Nephron (organoid): ENCODE results near the gene PCDHGA3.

Experiments used
- H3K27ac Mint-ChIP-seq, 3 experiments: 2 replicates each; pipeline ENCODE4 v1.8.0; 2020; ENCODE audit warnings: mixed read lengths in 3 of 3, mild to moderate bottlenecking in 2 of 3, moderate library complexity in 1 of 3
- H3K27me3 Mint-ChIP-seq: 2 replicates; pipeline ENCODE4 v1.8.0; 2021; ENCODE audit warnings: low read depth, mild to moderate bottlenecking, moderate library complexity, mixed read lengths
- H3K36me3 Mint-ChIP-seq: 2 replicates; pipeline ENCODE4 v1.8.0; 2020; ENCODE audit warnings: low read depth, mixed read lengths
- H3K4me1 Mint-ChIP-seq: 2 replicates; pipeline ENCODE4 v1.8.0; 2020; ENCODE audit warnings: mixed read lengths
- H3K4me3 Mint-ChIP-seq, 3 experiments: 2 replicates each; pipeline ENCODE4 v1.8.0; 2020; ENCODE audit warnings: mild to moderate bottlenecking in 3 of 3, mixed read lengths in 3 of 3, moderate library complexity in 2 of 3
- H3K9me3 Mint-ChIP-seq: 2 replicates; pipeline ENCODE4 v1.8.0; 2020; ENCODE audit warnings: mixed read lengths
- CTCF ChIP-seq, 3 experiments: fragments of 200-600 bp; sonication (generic); IDR thresholded peaks; one replicate each; pipeline ENCODE4 v1.5.0; 2021; ENCODE audit warnings: antibody characterized with exemption in 3 of 3; ENCODE audit not compliant: unreplicated experiment in 3 of 3

PCDHGA3 gene

DNA sequence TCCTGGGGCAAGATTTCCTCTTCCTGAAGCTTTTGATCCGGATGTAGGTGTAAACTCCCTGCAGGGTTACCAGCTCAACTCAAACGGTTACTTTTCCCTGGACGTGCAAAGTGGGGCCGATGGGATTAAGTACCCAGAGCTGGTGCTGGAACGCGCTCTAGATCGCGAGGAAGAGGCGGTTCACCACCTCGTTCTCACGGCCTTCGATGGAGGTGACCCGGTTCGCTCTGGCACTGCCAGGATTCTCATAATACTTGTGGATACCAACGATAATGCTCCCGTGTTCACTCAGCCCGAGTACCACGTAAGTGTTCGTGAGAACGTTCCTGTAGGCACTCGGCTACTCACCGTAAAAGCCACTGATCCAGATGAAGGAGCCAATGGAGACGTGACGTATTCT is 12.0 kb downstream of the PCDHGA3 start:
- H3K9me3 Mint-ChIP-seq = peaks cover 54% of the 10 kb centered on the region
- peaks cover 35% of the 10 kb centered on the region for H3K36me3 Mint-ChIP-seq
- peaks cover 4% of the 10 kb centered on the region for H3K27me3 Mint-ChIP-seq

DNA sequence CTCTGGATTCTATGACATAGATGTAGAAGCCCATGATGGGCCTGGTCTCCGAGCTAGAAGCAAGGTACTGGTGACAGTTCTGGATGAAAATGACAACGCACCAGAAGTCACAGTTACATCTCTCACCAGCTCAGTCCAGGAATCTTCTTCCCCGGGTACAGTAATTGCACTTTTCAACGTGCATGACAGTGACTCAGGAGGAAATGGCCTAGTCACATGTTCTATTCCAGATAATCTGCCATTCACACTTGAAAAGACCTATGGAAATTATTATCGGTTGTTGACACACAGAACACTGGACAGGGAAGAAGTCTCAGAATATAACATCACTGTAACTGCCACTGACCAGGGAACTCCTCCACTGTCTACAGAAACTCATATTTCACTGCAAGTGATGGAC is 12.5 kb downstream of the PCDHGA3 start:
- TF ChIP-seq CTCF (IDR thresholded peaks at IDR 0.05; ENCODE audit: unreplicated experiment in 3 of 3) = no peak
- H3K4me1 Mint-ChIP-seq = no peaks in the 10 kb centered on the region
- peaks cover 40% of the 10 kb centered on the region for H3K36me3 Mint-ChIP-seq
- H3K9me3 Mint-ChIP-seq = peaks cover 58% of the 10 kb centered on the region
- H3K27me3 Mint-ChIP-seq = peaks cover 4% of the 10 kb centered on the region
- no peak overlapping the region for H3K4me3 Mint-ChIP-seq
- no peak overlapping the region for H3K27ac Mint-ChIP-seq

More for the DNA sequence above, 12.0 kb downstream of the PCDHGA3 start:
- Mint-ChIP-seq H3K4me1 (no peaks in the 10 kb centered on the region), H3K4me3 (no peak overlapping the region), H3K27ac (no peak overlapping the region)
- no peak for TF ChIP-seq CTCF (IDR thresholded peaks at IDR 0.05; ENCODE audit: unreplicated experiment in 3 of 3)

GRCh38 chr5:141356950-141357349 is 13.3 kb downstream of the PCDHGA3 start:
- no peak overlapping the region for H3K27ac Mint-ChIP-seq
- H3K27me3 Mint-ChIP-seq = peaks cover 4% of the 10 kb centered on the region
- H3K36me3 Mint-ChIP-seq = peaks cover 42% of the 10 kb centered on the region
- H3K4me3 Mint-ChIP-seq = no peak overlapping the region
- H3K4me1 Mint-ChIP-seq = no peaks in the 10 kb centered on the region
- H3K9me3 Mint-ChIP-seq = peaks cover 62% of the 10 kb centered on the region
- TF ChIP-seq CTCF (IDR thresholded peaks at IDR 0.05; ENCODE audit: unreplicated experiment in 3 of 3) = no peak

- Mint-ChIP-seq H3K4me3 (no peak within 1 kb of the TSS), H3K27me3 (peaks cover 4% of the 10 kb centered on the region), H3K36me3 (peaks cover 42% of the 10 kb centered on the region)
Observed at GRCh38 chr5:141359790-141360426, 16.3 kb downstream of the PCDHGA3 start, which contains the start of gene PCDHGB2. Gene PCDHGB2 (plus strand): TSS chr5:141359994. CDS start chr5:141360136, 142 bp downstream.

GRCh38 chr5:141360685-141361084 is 17.1 kb downstream of the PCDHGA3 start:
- no peak for TF ChIP-seq CTCF (IDR thresholded peaks at IDR 0.05; ENCODE audit: unreplicated experiment in 3 of 3)
- H3K27ac Mint-ChIP-seq = no peak overlapping the region
- peaks cover 44% of the 10 kb centered on the region for H3K36me3 Mint-ChIP-seq
- no peak overlapping the region for H3K4me3 Mint-ChIP-seq
- no peaks in the 10 kb centered on the region for H3K4me1 Mint-ChIP-seq
- peaks cover 4% of the 10 kb centered on the region for H3K27me3 Mint-ChIP-seq
- H3K9me3 Mint-ChIP-seq = peaks cover 74% of the 10 kb centered on the region

More at GRCh38 chr5:141359790-141360426, 16.3 kb downstream of the PCDHGA3 start, which contains the start of gene PCDHGB2:
- no peak for TF ChIP-seq CTCF (IDR thresholded peaks at IDR 0.05; ENCODE audit: unreplicated experiment in 3 of 3)
- H3K9me3 Mint-ChIP-seq = peaks cover 72% of the 10 kb centered on the region
- H3K27ac Mint-ChIP-seq = no peak within 1 kb of the TSS
- no peaks in the 10 kb centered on the region for H3K4me1 Mint-ChIP-seq

DNA sequence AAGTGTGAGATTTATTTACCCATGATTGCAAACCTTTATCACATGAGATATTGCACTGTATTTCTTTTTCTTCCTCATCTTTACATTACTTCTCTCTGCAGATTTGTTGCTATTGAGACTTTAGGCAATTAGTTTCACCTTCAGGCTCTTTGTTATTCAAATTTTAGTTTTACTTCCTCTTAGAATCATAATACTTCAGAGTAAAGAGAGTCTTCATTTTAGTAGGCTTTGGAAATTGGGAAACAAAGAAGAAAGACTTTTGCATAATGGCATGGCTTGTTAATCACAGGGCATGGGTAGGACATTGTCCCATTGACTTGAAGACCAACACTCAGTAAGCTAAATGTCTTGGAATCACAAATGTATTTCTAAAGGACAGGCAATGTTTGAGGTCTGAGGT is 19.1 kb downstream of the PCDHGA3 start:
- Mint-ChIP-seq H3K4me3 (no peak overlapping the region), H3K36me3 (peaks cover 36% of the 10 kb centered on the region), H3K27ac (no peak overlapping the region), H3K27me3 (no peaks in the 10 kb centered on the region), H3K9me3 (peaks cover 67% of the 10 kb centered on the region), H3K4me1 (no peaks in the 10 kb centered on the region)
- no peak for TF ChIP-seq CTCF (IDR thresholded peaks at IDR 0.05; ENCODE audit: unreplicated experiment in 3 of 3)
